ENCODE measurements around the gene KHSRP. TPM values are rescaled to one million over a fixed set of nuclear protein-coding genes. Genes with fewer than 3 reads are reported as not detected.

Gene KHSRP
- total and polyA plus RNA-seq, 11 donors: 53.9 to 122 (median 89.3) TPM

DNA sequence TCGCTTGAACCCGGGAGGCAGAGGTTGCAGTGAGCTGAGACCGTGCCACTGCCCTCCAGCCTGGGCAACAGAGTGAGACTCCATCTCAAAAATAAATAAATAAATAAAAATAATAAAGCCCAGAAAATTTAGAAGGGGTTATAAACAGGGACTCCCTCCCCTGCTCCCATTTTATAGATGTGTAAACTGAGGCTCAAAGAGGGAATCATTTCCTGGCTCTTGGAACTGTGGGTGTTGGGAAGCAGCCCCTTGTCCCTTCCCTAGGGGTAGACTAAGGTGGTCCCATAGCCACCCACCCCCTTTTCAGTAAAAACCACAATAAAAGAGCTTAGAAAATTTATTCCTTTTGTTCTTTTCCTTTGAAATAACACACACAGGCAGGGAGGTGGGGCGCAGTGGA, 15.1 kb upstream of the KHSRP start:
- Histone ChIP-seq H3K4me3 (no peak overlapping the region), H3K27ac (no peak overlapping the region), H3K4me1 (no peaks in the 10 kb centered on the region), H3K9me3 (no peaks in the 10 kb centered on the region), H3K36me3 (peaks cover 0 to 3% (median 0%) of the 10 kb centered on the region in 9 donors), H3K27me3 (no peaks in the 10 kb centered on the region)
- TF ChIP-seq, protein P1, sequence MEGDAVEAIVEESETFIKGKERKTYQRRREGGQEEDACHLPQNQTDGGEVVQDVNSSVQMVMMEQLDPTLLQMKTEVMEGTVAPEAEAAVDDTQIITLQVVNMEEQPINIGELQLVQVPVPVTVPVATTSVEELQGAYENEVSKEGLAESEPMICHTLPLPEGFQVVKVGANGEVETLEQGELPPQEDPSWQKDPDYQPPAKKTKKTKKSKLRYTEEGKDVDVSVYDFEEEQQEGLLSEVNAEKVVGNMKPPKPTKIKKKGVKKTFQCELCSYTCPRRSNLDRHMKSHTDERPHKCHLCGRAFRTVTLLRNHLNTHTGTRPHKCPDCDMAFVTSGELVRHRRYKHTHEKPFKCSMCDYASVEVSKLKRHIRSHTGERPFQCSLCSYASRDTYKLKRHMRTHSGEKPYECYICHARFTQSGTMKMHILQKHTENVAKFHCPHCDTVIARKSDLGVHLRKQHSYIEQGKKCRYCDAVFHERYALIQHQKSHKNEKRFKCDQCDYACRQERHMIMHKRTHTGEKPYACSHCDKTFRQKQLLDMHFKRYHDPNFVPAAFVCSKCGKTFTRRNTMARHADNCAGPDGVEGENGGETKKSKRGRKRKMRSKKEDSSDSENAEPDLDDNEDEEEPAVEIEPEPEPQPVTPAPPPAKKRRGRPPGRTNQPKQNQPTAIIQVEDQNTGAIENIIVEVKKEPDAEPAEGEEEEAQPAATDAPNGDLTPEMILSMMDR (IDR thresholded peaks at IDR 0.05): no peak
- no peak for TF ChIP-seq POLR2A (IDR thresholded peaks at IDR 0.05)
- 81 to 90% (median 88%) methylated on average over 4 of the region's 4 CpGs for WGBS, 4 donors
- DNase-seq (no peak), ATAC-seq (no peak)
- intact Hi-C loops (cut with DNase I): no loop called here

- intact Hi-C loops (cut with DNase I): no loop called here
- no peak within 1 kb of the TSS for H3K27ac ChIP-seq
- DNase-seq (no peak), ATAC-seq (no peak)
- H3K4me3 ChIP-seq: no peak within 1 kb of the TSS
- no peaks in the 10 kb centered on the region for H3K27me3 ChIP-seq
- TF ChIP-seq, protein P1 (IDR thresholded peaks at IDR 0.05): no peak
- TF ChIP-seq POLR2A (IDR thresholded peaks at IDR 0.05): no peak
- no peaks in the 10 kb centered on the region for H3K9me3 ChIP-seq
- 88 to 95% (median 92%) methylated on average over 10 of the region's 10 CpGs for WGBS, 4 donors
- no peaks in the 10 kb centered on the region for H3K4me1 ChIP-seq
- H3K36me3 ChIP-seq: no peaks in the 10 kb centered on the region
Measured at GRCh38 chr19:6433663-6434062, 9.1 kb upstream of the KHSRP start, which contains the start of gene SLC25A41. Gene SLC25A41 (minus strand): TSS chr19:6433763. CDS start chr19:6433693, 70 bp downstream.

DNA sequence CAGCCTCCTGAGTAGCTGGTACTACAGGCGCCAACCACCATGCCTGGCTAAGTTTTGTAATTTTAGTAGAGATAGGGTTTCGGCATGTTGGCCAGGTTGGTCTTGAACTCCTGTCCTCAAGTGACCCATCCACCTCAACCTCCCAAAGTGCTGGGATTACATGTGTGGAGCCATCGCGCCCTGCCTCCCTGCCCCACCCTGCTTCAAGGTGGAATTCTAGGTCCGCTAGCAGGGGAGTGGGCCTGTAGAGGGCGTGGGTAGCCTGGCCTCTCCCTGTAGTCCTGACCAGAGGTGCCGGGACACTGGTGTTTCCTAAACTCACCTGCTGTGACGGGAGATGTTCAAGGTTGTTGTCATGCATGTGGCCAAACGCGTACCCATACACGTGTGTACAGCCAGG, 8.6 kb upstream of the KHSRP start:
- intact Hi-C loops (cut with DNase I): no loop called here
- Histone ChIP-seq H3K36me3 (no peaks in the 10 kb centered on the region), H3K4me1 (no peaks in the 10 kb centered on the region), H3K4me3 (no peak overlapping the region), H3K9me3 (no peaks in the 10 kb centered on the region), H3K27me3 (no peaks in the 10 kb centered on the region), H3K27ac (no peak overlapping the region)
- DNase-seq (no peak), ATAC-seq (no peak)
- TF ChIP-seq, protein P1 (IDR thresholded peaks at IDR 0.05): no peak
- TF ChIP-seq POLR2A (IDR thresholded peaks at IDR 0.05): no peak
- 79 to 94% (median 87%) methylated on average over 11 of the region's 11 CpGs for WGBS, 4 donors

- TF ChIP-seq, protein P1 (IDR thresholded peaks at IDR 0.05): no peak
- no peak for TF ChIP-seq POLR2A (IDR thresholded peaks at IDR 0.05)
- Histone ChIP-seq H3K27me3 (no peaks in the 10 kb centered on the region), H3K4me1 (no peaks in the 10 kb centered on the region), H3K36me3 (no peaks in the 10 kb centered on the region), H3K9me3 (no peaks in the 10 kb centered on the region), H3K4me3 (no peak overlapping the region), H3K27ac (no peak overlapping the region)
- ATAC-seq (no peak), DNase-seq (no peak)
- 89 to 92% (median 90%) methylated on average over 11 of the region's 11 CpGs for WGBS, 4 donors
- intact Hi-C loops (cut with DNase I): no loop called here
Measured at GRCh38 chr19:6431891-6432290, 7.3 kb upstream of the KHSRP start.
